HCT116 (cell line): Measurements from ENCODE around the gene CNN3. TPM values are rescaled to one million over a fixed set of nuclear protein-coding genes. Genes with fewer than 3 reads are reported as not detected.

Experiments used
- ATAC-seq: fragments of 200-7000 bp; cut with Tn5 transposase; 2 replicates; pipeline ENCODE4 v1.9.1; 2020; ENCODE audit warnings: mild to moderate bottlenecking, moderate library complexity
- BruUV-seq: library from RNA; stranded (reverse); fragments of 400-500 nt; replicated peaks from 2 replicates; lab custom pipeline; 2021; lab: Mats Ljungman, UMichigan
- CTCF ChIA-PET: fragments of 300-600 bp; sonication (Branson Sonifier 250); formaldehyde crosslinking; loops from one replicate; lab custom pipeline; 2021; ENCODE audit warnings: antibody characterized with exemption; lab: Charles Lee
- POLR2A ChIA-PET: fragments of 300-600, 350-600 bp; sonication (Branson Sonifier 250); formaldehyde crosslinking; loops from one replicate; lab custom pipeline; 2021; ENCODE audit warnings: antibody characterized with exemption; lab: Charles Lee
- RAD21 ChIA-PET, 2 experiments: fragments of 300-600 bp; sonication (Branson Sonifier 250); formaldehyde crosslinking; loops; one replicate each; lab custom pipeline; 2023; ENCODE audit warnings: low total read pairs in 2 of 2; ENCODE audit not compliant: uncharacterized antibody in 2 of 2, unreplicated experiment in 2 of 2, low non-redundant PET in 1 of 2; lab: Charles Lee
- DNase-seq: peaks from one replicate; pipeline ENCODE4 v3.0.0-alpha.2; 2010; ENCODE audit warnings: low read depth, low spot score
- H2AFZ ChIP-seq: fragments of 200-600 bp; shearing (Covaris generic), sonication (generic); 2 replicates; pipeline ENCODE4 v1.6.1; 2017; ENCODE audit warnings: low read depth, mixed run types, mixed read lengths, antibody characterized with exemption, low read length; ENCODE audit not compliant: poor library complexity, severe bottlenecking
- H3K27ac ChIP-seq: 2 replicates; pipeline ENCODE4 v1.5.1; 2012; ENCODE audit warnings: low read depth, low read length
- H3K27me3 ChIP-seq: fragments of 200-600 bp; sonication (generic); 2 replicates; pipeline ENCODE4 v1.6.1; 2016; ENCODE audit warnings: mixed run types, low read length, mixed read lengths; ENCODE audit not compliant: insufficient read depth
- H3K36me3 ChIP-seq, 2 experiments: fragments of 200-500 bp in 1 of 2; fragments of 200-600 bp in 1 of 2; sonication (Bioruptor generic) in 1 of 2; sonication (generic) in 1 of 2; 2 replicates each; pipeline versions ENCODE4 v1.5.1 to v1.6.1; 2014 to 2016; ENCODE audit warnings: low read length in 2 of 2, inconsistent platforms in 1 of 2, mixed read lengths in 1 of 2, mixed run types in 1 of 2; ENCODE audit not compliant: insufficient read depth in 2 of 2, control insufficient read depth in 1 of 2
- H3K4me1 ChIP-seq, 2 experiments: fragments of 200-600 bp in 1 of 2; sonication (generic) in 1 of 2; 2 replicates each; pipeline versions ENCODE4 v1.5.1 to v1.6.1; 2012 to 2017; ENCODE audit warnings: low read length in 2 of 2, inconsistent platforms in 1 of 2, mild to moderate bottlenecking in 1 of 2, mixed read lengths in 1 of 2, mixed run types in 1 of 2, moderate library complexity in 1 of 2; ENCODE audit not compliant: insufficient read depth in 2 of 2, control insufficient read depth in 1 of 2
- H3K4me2 ChIP-seq: fragments of 200-600 bp; sonication (generic); 2 replicates; pipeline ENCODE4 v1.6.1; 2017; ENCODE audit warnings: mixed run types, low read length, mixed read lengths
- H3K4me3 ChIP-seq, 2 experiments: fragments of 200-600 bp in 1 of 2; sonication (generic) in 1 of 2; replicated peaks in 1 of 2; 2 replicates each; pipeline ENCODE4 v1.5.1; 2011 to 2016; ENCODE audit warnings: low read length in 2 of 2, control low read depth in 1 of 2, low read depth in 1 of 2, mild to moderate bottlenecking in 1 of 2, mixed read lengths in 1 of 2, mixed run types in 1 of 2
- H3K79me2 ChIP-seq: fragments of 200-600 bp; sonication (generic); 2 replicates; pipeline ENCODE4 v1.6.1; 2017; ENCODE audit warnings: mild to moderate bottlenecking, mixed run types, low read length, moderate library complexity, mixed read lengths; ENCODE audit not compliant: insufficient read depth
- H3K9ac ChIP-seq: fragments of 200-600 bp; sonication (generic); 2 replicates; pipeline ENCODE4 v1.6.1; 2016; ENCODE audit warnings: low read length, mixed read lengths
- H3K9me2 ChIP-seq: fragments of 200-600 bp; sonication (generic), shearing (Covaris generic); 2 replicates; pipeline ENCODE4 v1.6.1; 2017; ENCODE audit warnings: mixed run types, mild to moderate bottlenecking, moderate library complexity; ENCODE audit not compliant: insufficient read depth
- H3K9me3 ChIP-seq, 2 experiments: fragments of 200-500 bp in 1 of 2; fragments of 200-600 bp in 1 of 2; sonication (Bioruptor generic) in 1 of 2; sonication (generic) in 1 of 2; 2 replicates each; pipeline ENCODE4 v1.6.1; 2014 to 2017; ENCODE audit warnings: low read length in 2 of 2, mixed read lengths in 2 of 2, inconsistent platforms in 1 of 2, low read depth in 1 of 2, mild to moderate bottlenecking in 1 of 2, mixed run types in 1 of 2, moderate library complexity in 1 of 2; ENCODE audit not compliant: control insufficient read depth in 1 of 2, insufficient read depth in 1 of 2
- H4K20me1 ChIP-seq: fragments of 200-600 bp; sonication (generic), shearing (Covaris generic); 2 replicates; pipeline ENCODE4 v1.6.1; 2017; ENCODE audit warnings: mixed run types, mild to moderate bottlenecking, moderate library complexity; ENCODE audit not compliant: insufficient read depth
- ATF3 ChIP-seq: IDR thresholded peaks from 2 replicates; pipeline ENCODE4 v1.6.1; 2012
- CEBPB ChIP-seq: IDR thresholded peaks from 2 replicates; pipeline ENCODE4 v1.6.1; 2012; ENCODE audit warnings: low read depth
- EGR1 ChIP-seq: IDR thresholded peaks from 2 replicates; pipeline ENCODE4 v1.6.1; 2012; ENCODE audit warnings: low read depth
- ELF1 ChIP-seq: IDR thresholded peaks from 2 replicates; pipeline ENCODE4 v1.6.1; 2012; ENCODE audit warnings: low read depth, borderline replicate concordance
- EZH2 ChIP-seq: fragments of 200-600 bp; sonication (generic); IDR thresholded peaks from 2 replicates; pipeline ENCODE4 v1.6.1; 2017; ENCODE audit warnings: antibody characterized with exemption, mixed run types
- FOSL1 ChIP-seq: IDR thresholded peaks from 2 replicates; pipeline ENCODE4 v1.6.1; 2012; ENCODE audit warnings: low read depth
- MAX ChIP-seq: IDR thresholded peaks from 2 replicates; pipeline ENCODE4 v1.6.1; 2012
- POLR2A ChIP-seq: IDR thresholded peaks from 2 replicates; pipeline ENCODE4 v1.7.0; 2011; ENCODE audit warnings: borderline replicate concordance; ENCODE audit not compliant: insufficient read depth, insufficient read length; ENCODE audit errors: extremely low read depth
- POLR2AphosphoS5 ChIP-seq: IDR thresholded peaks from 2 replicates; pipeline ENCODE4 v1.6.1; 2011; ENCODE audit warnings: mild to moderate bottlenecking, low read depth, low read length, moderate library complexity
- RAD21 ChIP-seq: IDR thresholded peaks from 2 replicates; pipeline ENCODE4 v1.6.1; 2012; ENCODE audit warnings: low read depth, mild to moderate bottlenecking
- SIN3A ChIP-seq: IDR thresholded peaks from 2 replicates; pipeline ENCODE4 v1.6.1; 2012; ENCODE audit warnings: low read depth
- SRF ChIP-seq: IDR thresholded peaks from 2 replicates; pipeline ENCODE4 v1.6.1; 2012; ENCODE audit warnings: low read depth
- TCF7L2 ChIP-seq: IDR thresholded peaks from 2 replicates; pipeline ENCODE4 v1.7.0; 2011; ENCODE audit warnings: borderline replicate concordance, inconsistent platforms; ENCODE audit not compliant: insufficient read depth, insufficient read length; ENCODE audit errors: extremely low read depth
- ZBTB33 ChIP-seq: IDR thresholded peaks from 2 replicates; pipeline ENCODE4 v1.6.1; 2011; ENCODE audit warnings: mild to moderate bottlenecking, low read length, moderate library complexity; ENCODE audit not compliant: insufficient replicate concordance; ENCODE audit errors: extremely low read depth
- ZFX ChIP-seq: fragments of 450-650 bp; IDR thresholded peaks from 2 replicates; pipeline ENCODE4 v1.6.1; 2017
- ZNF274 ChIP-seq: fragments of 200-500 bp; sonication (Bioruptor generic); IDR thresholded peaks from 2 replicates; pipeline ENCODE4 v1.6.1; 2014; ENCODE audit warnings: mild to moderate bottlenecking, low read depth, low read length, inconsistent platforms
- intact Hi-C: fragments of 100-400 bp; cut with micrococcal nuclease; formaldehyde crosslinking; loops from 2 replicates; pipeline ENCODE4 v1.10.0; 2022
- total RNA-seq: library from RNA; stranded (reverse); gene quantifications from one replicate; pipeline ENCODE4 v1.2.1, GENCODE V29; 2021; ENCODE audit not compliant: unreplicated experiment

CNN3 gene
- total RNA-seq, 1 experiment from 2014 or later, result 109 TPM

- TF ChIP-seq CEBPB (no peak), FOSL1 (no peak), ZNF274 (no peak), RAD21 (no peak), EGR1 (no peak), ATF3 (no peak), SIN3A (no peak), ZFX (no peak), EZH2 (no peak), POLR2A (no peak), SRF (no peak), TCF7L2 (no peak), ZBTB33 (no peak), ELF1 (no peak), POLR2AphosphoS5 (no peak), MAX (no peak)
- no peaks in the 10 kb centered on the region for H3K27me3 ChIP-seq
- H2AFZ ChIP-seq, result no peak overlapping the region
- H3K9me3 ChIP-seq, result no peaks in the 10 kb centered on the region
- ChIA-PET RAD21 (no interaction called here), POLR2A (no interaction called here), CTCF (no interaction called here)
- no peak overlapping the region for H3K27ac ChIP-seq
- intact Hi-C loops, result no loop called here
- H3K9ac ChIP-seq, result no peak overlapping the region
- H3K9me2 ChIP-seq, result no peaks in the 10 kb centered on the region
- H3K4me2 ChIP-seq, result no peak overlapping the region
- peaks cover 4% of the 10 kb centered on the region; the same call in 1 of the 2 replicates for H4K20me1 ChIP-seq
- ATAC-seq (no peak), DNase-seq (no peak)
- BruUV-seq, result no TSS peak
- H3K4me3 ChIP-seq, result no peak overlapping the region
- peaks cover 0 to 38% of the 10 kb centered on the region in 2 experiments; a peak in 2 of 4 replicates for H3K4me1 ChIP-seq
- H3K36me3 ChIP-seq, result 0 out of 4 replicates have a peak, but pooled peaks cover 0 to 6% of the 10 kb centered on the region in 2 experiments
- H3K79me2 ChIP-seq, result peaks cover 96% of the 10 kb centered on the region
Measured at GRCh38 chr1:94908190-94908589, 18.7 kb downstream of the CNN3 start.
